ENCODE results near the gene GRIK4.
A peak's percentile ranks its signal among the peaks of the same experiment; 100 is the strongest.

The GRIK4 gene

DNA sequence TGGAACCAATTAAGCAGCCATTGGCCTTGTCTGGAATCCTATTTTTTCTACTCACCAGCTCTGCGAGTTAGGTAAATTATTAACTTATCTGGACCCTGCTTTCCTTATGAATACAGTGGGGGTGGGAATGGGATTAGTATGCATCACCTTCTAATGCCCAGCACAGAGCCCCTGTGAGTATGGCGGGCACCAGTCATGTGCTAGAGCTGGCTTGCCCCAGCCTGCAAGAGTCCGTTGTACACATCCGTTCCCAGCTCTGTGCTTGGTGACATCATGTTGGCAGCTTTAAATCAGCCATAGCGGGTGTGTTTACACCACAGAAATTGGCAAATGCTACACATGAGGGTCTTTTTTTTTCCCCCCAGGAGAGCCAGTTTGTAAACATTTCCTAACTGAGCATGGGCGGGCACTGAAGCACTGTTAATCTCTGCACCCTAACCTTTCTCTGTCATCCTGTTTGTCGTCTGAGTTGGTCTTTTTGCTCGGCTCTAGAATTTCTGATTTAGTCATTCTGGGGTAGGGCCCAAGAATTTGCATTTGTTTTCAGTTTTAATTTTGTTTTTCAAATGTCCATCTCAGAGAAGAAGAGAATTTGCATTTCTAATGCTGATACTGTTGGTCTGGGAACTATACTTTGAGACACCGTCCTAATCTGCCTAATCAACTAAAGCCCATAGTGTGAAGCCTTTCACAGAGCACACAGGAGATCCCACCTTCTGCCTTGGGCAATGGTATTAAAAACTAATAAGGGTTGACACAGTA is 382.1 kb downstream of the GRIK4 start:
- no peak for DNase-seq (ENCODE audit: insufficient read length, low spot score)
- FAIRE-seq = no peak

DNA sequence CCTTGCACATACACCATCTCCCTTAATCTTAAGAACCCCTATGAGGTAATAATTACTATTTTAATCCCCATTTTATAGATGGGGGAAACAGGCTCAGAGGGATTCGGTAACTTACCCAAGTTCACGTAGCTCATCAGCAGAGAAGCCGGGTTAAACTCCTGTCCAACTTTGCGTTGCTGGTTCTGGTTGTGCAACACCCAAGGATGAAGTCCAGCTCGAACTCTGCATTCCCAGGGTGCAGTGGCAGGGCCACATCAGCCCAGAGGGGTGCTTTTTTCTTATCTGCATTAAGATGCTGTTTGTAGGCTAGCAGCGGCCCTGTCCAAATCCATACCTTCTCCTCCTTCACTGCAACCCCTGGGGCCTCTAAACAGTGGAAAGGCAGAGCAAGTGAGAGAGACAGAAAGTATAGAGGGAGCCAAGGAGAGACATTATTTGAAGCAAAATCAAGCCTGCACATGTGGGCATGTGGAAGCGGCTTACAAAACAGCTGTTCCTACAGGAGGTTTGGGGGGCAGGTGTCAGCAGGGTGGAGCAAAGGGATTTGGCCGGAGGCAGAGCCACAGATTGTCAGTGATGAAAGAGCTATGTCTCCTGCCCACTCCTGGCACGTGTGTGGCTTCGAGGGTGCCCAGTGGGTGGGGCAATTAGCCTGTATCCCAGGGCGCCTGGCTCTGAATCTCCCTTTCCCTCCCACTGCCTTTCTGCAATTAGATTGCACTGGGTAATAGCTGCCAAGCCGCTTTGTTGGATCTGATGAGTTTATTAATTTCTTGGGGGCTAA is 382.8 kb downstream of the GRIK4 start:
- no peak for DNase-seq (ENCODE audit: insufficient read length, low spot score)
- no peak for FAIRE-seq

DNA sequence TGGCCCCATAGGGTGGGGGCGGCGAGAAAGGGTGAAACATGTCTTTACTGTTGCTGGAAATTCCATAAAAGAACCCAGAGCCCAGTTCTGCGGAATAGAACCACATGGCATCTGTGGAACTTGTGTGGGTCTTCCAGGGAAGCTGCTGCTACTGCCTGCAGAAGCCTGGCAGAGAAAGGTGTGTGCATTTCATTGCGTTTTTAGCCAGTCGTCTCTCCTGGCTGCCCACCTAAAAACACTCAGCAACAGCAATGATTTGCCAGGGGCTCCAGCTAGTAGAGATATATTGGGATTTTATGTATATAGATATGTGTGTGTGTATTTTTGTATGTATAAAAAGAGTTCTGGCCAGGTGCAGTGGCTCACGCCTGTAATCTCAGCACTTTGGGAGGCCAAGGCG is 385.1 kb downstream of the GRIK4 start:
- DNase-seq (ENCODE audit: insufficient read length, low spot score) (no peak), FAIRE-seq (no peak)

DNA sequence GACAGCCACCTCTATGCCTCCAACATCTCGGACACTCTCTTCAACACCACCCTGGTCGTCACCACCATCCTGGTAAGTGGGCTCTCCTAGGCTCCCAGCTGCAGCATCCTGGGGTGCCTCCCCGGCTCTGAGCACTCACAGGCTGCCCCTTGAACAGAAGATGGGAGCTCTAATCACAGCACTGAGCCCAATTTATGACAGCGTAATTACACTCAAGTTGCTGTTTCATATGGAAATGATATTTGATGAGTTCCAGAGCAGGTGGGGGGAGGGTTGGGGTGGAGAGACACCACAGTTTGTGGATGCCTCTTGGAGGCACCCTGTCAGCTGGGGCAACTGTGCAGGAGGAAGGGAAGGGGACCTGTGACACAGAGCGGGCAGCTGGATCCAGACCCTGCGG is 387.0 kb downstream of the GRIK4 start:
- FAIRE-seq (no peak), DNase-seq (ENCODE audit: insufficient read length, low spot score) (no peak)

DNA sequence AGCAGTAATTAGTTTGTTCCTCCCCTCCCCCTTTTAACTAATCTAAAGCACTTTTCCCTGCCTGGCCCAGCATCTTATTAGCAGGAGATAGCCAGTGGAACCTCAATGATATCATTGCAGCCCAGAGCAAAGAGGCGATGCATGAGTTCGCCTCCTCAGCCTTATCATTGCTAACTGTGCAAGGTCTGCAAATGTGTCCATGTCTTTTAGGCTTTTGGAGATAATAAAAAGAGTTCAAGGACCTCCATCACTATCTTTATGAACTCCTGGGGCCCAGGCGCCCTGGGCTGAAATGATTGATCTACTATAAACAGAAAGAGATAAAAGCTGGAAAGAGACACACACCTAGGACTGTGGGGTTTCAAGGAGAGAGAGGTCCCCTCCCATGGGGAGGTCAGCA is 388.2 kb downstream of the GRIK4 start:
- DNase-seq (ENCODE audit: insufficient read length, low spot score) (no peak), FAIRE-seq (no peak)

DNA sequence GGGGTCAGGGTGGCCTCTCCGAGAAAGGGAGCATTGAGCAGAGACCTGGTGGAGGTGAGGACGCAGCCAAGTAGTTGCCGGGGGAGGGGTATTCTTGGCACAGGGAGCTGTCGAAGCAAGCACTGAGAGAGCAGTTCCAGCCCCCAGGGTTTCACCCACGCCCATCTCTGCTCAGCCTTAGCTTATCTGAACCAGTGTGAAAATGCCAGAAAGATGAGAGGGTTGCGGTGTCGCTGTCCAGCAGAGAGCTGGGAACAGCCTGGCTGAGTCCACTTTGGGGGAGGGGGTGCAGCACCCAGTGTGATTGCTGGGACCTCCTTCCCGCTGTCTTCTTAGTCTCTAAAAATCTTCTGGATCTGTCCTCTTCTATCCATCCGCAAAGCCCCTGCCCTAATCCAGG is 389.1 kb downstream of the GRIK4 start:
- FAIRE-seq = no peak

DNA sequence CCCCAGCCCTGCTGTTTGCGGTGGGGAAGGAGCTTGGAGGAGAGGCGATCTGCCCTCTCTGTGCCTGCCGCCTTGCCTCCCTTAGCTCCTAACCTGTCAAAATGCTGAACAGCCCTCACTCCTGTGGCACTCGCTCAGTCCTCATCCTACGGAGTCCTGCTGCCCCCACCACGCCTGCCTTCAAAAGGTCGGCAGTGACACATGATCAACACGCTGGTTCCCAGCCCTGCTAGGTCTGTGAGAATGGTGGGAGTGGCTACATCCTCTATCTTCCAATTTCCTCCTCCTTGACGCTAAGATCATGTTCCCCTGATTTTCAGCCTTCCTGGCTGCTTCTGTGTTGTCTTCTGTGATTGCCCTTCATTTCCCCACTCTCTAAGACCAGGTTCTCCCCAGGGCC is 392.1 kb downstream of the GRIK4 start:
- FAIRE-seq (no peak), DNase-seq (ENCODE audit: insufficient read length, low spot score) (no peak)

More for the DNA sequence above, 389.1 kb downstream of the GRIK4 start:
- no peak for DNase-seq (ENCODE audit: insufficient read length, low spot score)

DNA sequence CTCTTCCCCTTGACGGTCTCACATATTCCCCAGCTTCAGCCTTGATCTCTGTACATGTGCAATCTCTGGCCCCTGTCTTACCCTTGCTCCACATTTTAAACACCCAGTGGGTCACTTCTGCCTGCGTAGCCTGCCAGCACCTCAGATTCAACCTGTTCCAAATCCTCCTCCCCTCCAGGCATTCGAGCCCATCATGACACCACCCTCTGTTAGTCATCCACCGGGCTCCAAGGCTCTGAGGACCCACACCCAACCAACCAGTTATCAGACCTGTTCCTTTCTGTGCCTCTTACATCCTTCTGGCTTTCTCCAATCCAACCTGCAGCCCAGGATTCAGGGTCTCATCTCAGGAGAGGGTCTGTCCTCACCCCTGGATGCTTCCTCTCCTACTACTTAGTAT is 392.6 kb downstream of the GRIK4 start:
- FAIRE-seq = no peak
- DNase-seq (ENCODE audit: insufficient read length, low spot score) = no peak

DNA sequence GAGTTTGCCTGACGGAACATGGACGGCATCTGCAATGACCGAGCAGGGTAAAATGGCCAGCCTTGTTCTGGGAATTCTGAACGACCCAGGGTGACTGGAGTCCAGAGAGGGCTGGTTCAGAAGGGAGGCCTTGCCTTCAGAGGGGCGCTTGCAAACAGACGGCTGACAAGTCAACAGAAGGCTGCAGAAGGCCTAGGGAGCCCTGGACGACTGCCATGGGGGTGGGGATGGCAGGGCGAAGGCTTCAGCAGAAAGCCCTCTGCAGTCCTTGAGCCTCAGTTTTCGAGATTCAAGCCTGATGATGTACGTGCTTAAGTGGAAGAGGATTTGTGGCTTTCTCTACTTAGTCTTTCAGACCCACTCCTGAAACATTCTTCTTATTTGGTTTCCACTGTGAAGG is 395.2 kb downstream of the GRIK4 start:
- no peak for DNase-seq (ENCODE audit: insufficient read length, low spot score)
- FAIRE-seq = no peak

DNA sequence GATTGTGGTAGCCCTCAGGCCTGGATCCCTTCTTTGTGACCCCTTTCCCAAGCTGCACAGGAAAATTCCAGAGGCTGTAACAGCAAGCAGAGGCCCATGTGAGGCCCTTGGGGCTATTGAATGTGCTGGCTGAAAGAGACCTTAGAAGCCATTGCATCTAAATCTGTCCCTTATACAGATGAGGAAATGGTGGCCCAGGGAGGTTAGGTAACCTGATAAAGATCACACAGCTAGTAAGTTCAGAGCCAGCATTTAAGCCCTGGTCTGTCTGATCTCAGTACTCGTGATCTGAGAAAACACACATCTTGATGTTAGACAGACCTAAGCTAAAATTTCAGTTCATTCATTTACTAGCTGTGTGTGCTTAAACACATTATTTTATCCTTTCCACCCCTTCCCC is 396.4 kb downstream of the GRIK4 start:
- DNase-seq (ENCODE audit: insufficient read length, low spot score) (no peak), FAIRE-seq (no peak)

DNA sequence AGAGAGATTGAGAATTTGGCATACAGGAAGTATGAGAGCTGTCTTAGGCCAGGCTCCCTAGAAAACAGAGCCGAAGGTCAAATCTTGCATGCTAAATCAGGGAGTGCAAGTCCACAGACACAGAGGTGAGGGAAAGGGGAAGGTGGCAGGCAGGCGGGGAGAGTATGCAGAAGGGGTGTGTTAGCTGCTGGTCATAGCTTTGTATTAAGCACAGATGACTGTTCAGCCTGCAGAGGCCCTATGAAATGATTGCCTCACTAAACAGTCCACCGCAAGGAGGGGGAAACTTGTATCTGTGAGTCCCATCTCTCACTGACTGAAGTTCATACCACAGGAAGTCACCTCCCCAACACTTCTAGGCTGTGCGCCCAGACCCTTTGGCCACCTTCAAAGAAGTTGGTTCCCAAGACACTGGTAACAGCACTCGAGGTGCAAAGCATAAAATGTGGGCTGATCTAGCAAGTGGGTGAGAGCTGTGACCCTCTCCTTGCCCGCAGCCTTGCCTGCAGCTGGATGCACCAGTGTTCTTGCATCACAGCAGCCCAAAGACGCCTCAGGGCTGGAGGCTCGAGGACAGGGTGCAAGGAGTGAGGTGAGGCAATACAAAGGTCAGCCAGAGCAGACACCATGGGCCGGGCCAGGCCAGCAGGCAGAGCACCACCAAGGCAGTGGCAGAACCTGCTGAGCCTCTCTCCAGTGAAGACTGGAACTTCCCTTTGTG is 397.1 kb downstream of the GRIK4 start:
- DNase-seq (ENCODE audit: insufficient read length, low spot score) = no peak
- no peak for FAIRE-seq

DNA sequence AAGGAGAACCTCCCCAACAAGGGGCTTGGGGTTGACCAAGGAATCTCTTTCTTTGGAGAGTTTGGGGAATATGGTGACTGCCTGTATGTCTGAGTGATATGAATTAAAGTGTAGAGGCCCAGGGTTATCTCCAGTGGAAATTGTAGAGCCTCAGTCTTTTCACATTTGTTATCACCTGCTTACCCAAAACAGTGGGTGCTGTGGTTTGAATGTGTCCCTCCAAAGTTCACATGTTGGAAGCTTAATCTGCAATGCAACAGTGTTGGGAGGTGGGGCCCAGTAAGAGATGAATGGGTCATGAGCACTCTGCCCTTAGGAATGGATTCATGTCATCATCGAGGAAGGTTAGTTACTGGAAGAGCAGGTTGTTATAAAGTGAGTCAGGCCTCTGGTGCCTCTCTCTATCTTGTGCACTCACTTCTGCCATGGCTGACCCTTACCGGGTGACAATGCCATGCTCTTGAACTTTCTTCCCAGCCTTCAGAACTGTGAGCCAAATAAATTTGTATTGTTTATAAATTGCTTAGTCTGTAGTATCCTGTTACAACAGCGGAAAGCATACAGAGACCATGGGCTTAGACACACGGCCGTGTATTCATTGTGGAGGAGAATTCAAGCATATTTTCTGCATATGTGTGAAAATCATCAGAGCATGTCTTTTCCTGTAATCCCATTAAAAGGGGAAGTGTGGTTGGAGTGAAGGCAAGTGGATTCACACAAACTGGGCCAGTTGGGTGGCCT is 398.3 kb downstream of the GRIK4 start:
- FAIRE-seq (no peak), DNase-seq (ENCODE audit: insufficient read length, low spot score) (no peak)

DNA sequence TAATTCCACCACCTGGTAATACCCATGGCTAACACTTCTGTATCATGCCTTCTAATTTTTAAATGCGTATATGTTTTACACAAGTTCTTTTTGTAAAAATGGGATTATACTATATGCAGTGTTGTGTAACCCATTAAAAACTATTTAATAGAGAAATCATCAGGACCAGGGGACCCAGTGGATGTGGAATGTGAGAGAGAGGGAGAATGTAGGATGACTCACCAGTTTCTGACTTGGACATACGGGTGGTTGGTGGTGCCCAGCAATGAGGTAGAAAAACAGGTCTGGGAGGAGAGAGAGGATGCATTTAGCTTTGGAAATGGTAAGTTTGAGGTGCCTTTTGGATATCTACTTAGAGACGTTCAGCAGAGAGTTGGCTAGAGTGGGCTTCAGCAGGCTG is 400.4 kb downstream of the GRIK4 start:
- no peak for FAIRE-seq
- DNase-seq (ENCODE audit: insufficient read length, low spot score) = no peak

DNA sequence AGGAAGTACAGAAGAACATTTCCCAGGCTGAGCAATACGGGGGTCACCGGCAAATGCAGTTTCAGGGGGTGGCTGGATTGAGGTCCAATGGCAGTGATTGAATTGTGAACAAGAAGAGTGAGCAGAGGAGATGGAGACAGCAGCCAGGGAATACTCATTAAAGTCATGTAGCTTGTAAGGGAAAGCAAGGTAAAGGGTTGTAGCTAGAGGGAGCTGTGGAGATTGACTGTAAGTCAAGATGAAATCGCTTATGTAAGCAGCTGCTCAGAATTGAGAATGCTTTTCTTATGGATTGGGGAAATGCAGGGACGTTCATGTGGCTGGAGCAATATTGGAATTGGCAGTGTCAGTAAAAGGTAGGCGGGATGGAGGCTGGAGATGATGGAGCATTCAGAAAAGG is 401.0 kb downstream of the GRIK4 start:
- DNase-seq (ENCODE audit: insufficient read length, low spot score) (peak; percentile 38), FAIRE-seq (no peak)

DNA sequence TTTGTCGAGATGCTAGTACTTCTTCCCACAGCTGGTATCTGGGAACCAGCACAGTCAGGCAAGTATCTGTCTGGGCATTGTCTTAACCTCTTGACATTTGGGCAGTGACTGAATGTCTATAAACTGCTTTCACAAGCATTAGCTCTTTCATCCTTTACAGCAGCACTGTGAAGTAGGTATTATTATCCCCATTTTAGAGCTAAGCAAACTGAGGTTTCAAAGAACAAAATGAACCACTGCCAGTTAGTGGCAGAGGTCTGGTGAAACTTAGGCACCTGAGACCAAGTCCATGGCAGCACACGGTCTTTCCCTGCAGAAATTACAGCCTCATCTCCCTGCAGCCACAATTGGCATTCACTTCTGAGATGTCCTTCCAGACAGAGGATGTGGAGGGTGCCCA is 401.4 kb downstream of the GRIK4 start:
- no peak for FAIRE-seq
- no peak for DNase-seq (ENCODE audit: insufficient read length, low spot score)

DNA sequence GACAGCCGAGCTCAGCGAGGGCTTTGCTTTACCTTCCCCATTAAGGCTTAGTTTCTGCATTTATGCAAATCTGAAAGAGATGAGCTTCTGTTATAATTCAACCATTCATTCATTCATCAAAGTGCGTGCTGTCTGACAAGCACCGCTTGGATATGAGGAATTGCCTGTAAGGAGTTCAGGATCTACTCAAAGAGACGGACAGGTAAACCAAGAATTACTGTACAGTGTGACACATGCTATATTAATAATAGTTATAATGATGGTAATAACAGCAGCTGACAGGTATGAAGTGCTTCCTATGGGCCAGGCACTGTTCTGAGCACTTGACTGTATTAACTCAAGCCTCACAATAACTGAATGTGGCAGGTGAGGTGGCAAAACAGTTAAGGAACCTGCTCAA is 402.5 kb downstream of the GRIK4 start:
- DNase-seq (ENCODE audit: insufficient read length, low spot score) (no peak), FAIRE-seq (no peak)

DNA sequence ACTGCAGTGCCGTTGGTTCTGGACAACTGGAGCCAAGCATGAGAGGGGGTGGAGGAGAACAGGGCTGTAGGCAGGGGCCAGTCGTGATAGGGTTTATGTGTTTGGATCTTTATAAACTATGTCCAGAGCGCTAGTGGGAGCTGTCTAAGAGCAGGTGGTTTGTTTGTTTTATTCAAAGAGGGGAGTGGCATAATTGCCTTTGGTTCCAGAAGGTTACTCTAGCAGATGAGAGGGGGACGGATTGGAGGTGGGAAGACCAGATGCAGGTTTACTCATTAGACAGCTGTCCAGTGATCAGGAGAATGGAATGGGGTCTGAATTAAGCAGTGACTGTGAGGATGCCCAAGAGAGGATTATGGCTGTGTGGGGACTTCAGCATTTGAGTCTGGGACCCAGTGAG is 403.1 kb downstream of the GRIK4 start:
- DNase-seq (ENCODE audit: insufficient read length, low spot score) (no peak), FAIRE-seq (no peak)

DNA sequence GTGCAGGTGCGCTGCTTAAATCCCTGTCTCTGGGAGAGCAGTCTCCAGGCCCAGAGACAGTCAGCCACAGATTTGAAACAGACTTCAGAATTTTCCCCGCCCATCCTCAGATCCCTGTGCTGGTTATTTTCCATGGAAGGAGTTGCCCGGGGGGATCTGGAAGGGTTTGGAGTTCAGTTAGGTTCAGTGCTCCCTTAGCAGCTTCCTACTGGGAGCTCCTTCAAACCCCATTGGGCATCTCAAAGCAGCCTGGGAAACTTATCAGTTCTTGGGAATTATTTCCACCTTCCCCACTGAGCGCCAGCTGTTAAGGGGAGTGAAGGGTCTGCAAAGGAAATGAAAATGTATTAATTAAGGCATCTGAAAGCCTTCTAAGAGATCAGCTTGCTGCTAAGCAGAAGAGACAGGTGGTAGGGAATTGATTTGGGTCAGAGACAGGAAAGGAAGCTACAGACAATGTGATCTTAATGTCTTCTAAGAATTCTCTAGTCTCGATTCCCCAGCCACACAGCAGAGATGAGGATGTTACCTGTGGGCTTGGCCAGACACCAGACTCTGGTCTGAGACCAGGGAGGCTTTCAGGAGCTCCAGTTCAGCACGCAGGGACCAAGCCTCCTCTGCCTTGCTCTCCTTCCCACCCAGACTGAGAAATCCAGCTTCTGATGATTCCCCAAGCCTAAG is 406.2 kb downstream of the GRIK4 start:
- FAIRE-seq = no peak
- no peak for DNase-seq (ENCODE audit: insufficient read length, low spot score)

DNA sequence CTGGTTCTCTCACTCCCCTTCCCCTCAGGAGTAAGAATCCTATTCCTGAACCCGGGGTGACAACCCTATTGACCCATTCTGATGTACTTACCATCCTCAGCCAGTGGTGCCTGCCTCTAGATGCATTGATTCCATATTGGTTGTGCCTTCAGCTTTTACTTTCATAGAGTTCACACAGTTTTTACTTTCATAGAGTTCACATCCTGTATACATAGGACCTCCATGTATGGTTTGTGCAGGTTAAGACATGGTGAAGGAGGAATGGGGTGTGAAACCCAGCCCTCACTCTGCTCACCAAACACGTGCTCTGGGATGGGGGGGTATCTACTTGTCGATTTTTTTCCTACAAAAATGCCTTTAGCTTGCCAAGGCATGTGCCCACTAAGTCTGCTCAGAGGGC is 406.7 kb downstream of the GRIK4 start:
- DNase-seq (ENCODE audit: insufficient read length, low spot score) = no peak
- FAIRE-seq = no peak

DNA sequence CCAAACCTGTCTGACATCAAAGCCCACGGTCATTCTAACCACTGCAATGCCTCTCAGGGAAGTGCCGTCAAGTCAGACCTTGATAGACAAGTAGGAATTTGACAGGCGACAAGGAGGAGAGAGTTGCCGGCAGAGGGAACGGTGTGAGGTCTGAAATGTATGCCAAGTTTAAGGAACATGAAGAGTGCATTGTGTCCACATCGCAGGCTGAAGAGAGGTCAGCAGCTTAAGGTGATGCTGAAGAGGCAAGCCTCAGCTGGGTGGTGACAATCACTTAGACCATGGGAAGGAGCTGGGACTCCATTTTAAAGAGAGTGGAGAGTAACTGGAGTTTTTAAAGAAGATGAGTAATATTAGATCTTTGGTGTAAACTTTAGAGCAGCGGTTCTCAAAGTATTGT is 407.5 kb downstream of the GRIK4 start:
- DNase-seq (ENCODE audit: insufficient read length, low spot score) (no peak), FAIRE-seq (no peak)
